ENCODE results near the gene ITGB1BP1.

- TF ChIP-seq CBFB (CRISPR knock-in tag; IDR thresholded peaks at IDR 0.05) (no peak), ZNF574 (CRISPR knock-in tag; IDR thresholded peaks at IDR 0.05) (no peak), ZIK1 (CRISPR knock-in tag; IDR thresholded peaks at IDR 0.05; ENCODE audit: borderline replicate concordance, low read depth) (no peak), CTCF (CRISPR knock-in tag; IDR thresholded peaks at IDR 0.05) (no peak), GZF1 (CRISPR knock-in tag; IDR thresholded peaks at IDR 0.05) (no peak), ZNF792 (CRISPR knock-in tag; IDR thresholded peaks at IDR 0.05) (no peak), NFYB (CRISPR knock-in tag; IDR thresholded peaks at IDR 0.05) (no peak), EP300 (IDR thresholded peaks at IDR 0.05; ENCODE audit: low read depth in 2 of 2, low read length in 2 of 2) (no peak), EP300 (CRISPR knock-in tag; IDR thresholded peaks at IDR 0.05; ENCODE audit: borderline replicate concordance) (no peak)
These were observed 63.9 kb downstream of the ITGB1BP1 start for GRCh38 chr2:9359463-9359862.

Data from HepG2 (cell line).